HG03439 (cell line): ENCODE results near the gene APOC4.
"Not testable (repeated sequence)": the region's sequence is repeated elsewhere in the genome, so short reads cannot be mapped to it uniquely, and the experiment has no call there.

Source experiments
- ATAC-seq: cut with Tn5 transposase; IDR thresholded peaks from one replicate; pipeline ENCODE4 v1.9.1; 2021; ENCODE audit warnings: mild to moderate bottlenecking, moderate library complexity; ENCODE audit not compliant: unreplicated experiment

APOC4 gene, protein sequence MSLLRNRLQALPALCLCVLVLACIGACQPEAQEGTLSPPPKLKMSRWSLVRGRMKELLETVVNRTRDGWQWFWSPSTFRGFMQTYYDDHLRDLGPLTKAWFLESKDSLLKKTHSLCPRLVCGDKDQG

DNA sequence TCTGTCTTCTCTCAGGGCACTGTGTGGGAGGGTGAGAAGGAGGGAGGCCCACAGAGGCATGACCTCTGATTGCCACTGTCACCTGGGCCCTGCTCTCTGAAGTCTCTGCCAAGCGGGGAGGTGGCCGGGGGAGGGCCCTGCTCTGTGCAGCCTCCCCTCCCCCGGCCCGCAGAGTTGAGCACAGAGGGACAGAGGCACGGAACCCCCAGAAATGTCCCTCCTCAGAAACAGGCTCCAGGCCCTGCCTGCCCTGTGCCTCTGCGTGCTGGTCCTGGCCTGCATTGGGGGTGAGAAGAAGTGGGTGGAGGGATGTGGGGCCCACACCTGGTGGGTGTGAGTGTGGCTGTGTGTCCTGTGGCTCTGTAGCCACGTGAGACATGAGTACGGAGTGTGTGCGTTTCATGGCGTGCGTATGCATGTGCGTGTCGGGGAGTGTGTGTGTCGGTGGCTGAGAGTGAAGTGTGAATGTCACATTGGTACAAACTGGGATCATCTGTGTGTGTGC is at the start of gene APOC4:
Gene APOC4 (plus strand): TSS at position 171 of the 505 bp plus-strand sequence. CDS start 41 bp downstream, at position 212.
- no peak for ATAC-seq

DNA sequence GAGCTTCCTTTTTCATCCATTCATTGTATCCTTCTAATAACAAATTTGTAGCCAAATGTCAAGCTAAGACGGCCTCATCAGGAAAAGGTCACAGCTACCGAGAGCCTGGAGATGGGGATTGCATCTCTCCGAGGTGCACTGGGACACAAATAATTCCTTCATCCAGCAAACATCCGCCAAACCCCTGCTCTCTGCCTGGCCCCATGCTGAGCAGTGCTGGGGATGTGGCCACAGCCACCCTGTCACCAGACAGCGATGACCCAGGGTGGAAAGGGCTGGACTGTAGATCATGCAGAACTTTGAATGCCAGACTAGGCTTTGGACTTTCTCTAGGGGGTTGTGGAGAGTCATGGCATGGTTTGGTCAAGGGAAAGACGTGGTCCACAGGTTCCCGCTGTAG is 49.1 kb upstream of the APOC4 start:
- ATAC-seq: no peak

DNA sequence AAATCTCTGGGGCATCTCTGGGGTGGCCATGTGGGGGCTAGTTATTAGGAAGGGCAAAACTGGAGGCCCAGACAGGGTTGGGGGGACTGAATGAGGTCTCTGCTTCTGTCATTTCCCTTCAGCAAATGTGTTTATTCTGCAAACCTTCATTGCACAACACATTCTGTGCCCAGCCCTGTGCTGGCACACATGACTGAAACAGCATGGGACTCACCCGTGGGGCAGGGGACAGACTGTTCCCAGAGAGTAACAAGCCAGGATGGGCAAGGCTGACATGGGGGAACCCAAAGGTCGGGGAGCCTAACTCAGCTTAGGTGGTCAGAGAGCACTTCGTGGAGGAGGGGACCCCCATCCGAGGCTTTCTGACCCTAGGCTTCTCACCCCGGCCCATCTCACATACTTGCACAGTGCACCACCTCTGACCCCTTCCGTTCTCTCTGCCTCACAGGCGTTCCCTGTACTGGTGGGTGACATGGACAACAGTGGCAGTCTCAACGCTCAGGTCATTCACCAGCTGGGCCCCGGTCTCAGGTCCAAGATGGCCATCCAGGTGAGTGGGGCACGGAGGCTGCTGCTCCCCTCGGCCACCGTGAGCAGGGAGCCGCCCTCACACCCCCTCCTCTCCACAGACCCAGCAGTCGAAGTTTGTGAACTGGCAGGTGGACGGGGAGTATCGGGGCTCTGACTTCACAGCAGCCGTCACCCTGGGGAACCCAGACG is 48.5 kb upstream of the APOC4 start:
- ATAC-seq: no peak

DNA sequence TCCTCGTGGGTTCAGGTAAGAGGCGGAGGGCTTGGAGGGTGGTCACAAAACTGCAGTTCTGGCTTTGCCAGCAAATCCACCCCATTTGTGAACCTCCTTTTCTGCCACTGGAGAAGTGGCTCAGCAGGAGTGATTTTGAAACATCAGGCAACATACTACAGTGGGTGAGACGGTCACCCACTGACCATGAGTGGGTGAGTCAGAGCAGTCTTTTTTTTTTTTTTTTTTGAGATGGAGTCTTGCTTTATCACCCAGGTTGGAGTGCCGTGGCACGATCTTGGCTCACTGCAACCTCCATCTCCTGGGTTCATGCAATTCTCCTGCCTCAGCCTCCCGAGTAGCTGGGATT is 48.0 kb upstream of the APOC4 start:
- ATAC-seq: no peak

DNA sequence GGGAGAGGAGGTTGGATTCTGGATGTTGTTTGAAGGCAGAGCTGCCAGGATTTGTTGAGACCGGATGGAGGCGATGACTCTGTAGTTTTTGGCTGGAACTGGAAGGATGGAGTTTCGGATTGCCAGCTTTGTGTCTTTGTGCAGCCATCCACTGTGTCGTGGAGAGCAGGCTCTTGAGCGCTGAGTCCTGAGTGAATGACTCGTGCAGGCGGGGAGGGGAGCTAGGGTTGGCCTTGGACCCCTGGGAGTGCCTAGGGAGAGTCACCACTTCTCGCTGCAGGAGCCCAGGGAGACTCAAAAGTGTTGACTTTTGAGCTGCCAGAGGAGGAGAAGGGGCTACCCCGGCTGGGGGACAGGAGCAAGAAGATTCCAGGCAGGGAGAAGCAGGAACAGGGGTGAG is 47.1 kb upstream of the APOC4 start:
- no peak for ATAC-seq

DNA sequence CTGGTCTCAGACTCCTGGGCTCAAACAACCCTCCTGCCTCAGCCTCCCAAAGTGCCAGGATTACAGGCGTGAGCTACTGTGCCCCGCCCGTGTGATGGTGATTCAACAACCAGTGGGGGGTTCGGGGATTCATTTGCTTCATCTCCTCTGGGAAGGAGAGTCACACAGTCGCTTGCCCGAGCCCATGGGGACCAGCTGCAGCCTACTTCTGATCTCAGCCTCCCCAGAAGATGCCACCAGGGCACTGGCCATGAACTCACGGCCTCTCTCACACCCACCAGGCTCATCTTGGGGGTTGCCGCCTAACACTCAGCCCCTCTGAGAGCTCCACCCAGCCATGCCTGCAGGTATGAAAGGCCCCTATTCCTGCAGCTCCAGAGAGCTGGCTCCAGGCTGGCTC is 44.2 kb upstream of the APOC4 start:
- ATAC-seq: no peak

DNA sequence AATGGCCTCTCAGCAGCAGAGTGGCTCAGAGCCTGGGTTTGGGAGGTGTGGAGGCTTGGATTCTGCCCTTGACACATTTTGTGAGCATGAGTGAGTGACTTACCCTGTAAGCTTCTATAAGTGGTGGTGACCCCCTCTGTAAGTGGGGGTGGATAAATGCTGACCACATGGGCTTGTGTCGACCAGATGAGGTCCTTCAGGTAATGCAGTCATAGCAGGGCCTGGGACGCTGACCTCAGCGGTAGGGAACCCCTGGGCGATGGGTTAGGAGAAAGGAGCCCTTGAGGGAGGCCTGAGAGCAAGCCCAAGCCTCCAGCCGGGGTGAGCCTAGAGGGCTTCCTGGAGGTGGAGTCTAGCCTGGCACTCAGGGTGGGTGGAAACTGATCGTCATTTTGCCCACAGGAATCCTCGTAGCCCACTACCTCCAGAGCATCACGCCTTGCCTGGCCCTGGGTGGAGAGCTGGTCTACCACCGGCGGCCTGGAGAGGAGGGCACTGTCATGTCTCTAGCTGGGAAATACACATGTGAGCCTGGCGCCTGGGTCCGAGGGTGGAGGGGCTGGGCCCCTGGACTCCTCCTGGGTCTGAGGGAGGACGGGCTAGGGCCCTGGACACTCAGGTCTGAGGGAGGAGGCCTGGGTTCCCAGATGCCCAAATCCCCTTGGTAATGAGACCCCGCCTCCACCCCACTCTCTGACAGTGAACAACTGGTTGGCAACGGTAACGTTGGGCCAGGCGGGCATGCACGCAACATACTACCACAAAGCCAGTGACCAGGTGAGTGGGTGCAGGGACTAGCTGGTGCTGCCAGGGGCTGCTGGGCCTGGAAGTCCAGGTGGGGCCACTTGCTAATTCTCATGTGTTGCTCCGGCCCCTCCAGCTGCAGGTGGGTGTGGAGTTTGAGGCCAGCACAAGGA is 41.5 kb upstream of the APOC4 start:
- no peak for ATAC-seq

DNA sequence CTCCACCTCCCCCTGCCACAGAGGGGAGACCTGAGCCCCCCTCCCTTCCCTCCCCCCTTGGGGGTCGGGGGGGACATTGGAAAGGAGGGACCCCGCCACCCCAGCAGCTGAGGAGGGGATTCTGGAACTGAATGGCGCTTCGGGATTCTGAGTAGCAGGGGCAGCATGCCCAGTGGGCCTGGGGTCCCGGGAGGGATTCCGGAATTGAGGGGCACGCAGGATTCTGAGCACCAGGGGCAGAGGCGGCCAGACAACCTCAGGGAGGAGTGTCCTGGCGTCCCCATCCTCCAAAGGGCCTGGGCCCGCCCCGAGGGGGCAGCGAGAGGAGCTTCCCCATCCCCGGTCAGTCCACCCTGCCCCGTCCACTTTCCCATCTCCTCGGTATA is 38.8 kb upstream of the APOC4 start:
- no peak for ATAC-seq

DNA sequence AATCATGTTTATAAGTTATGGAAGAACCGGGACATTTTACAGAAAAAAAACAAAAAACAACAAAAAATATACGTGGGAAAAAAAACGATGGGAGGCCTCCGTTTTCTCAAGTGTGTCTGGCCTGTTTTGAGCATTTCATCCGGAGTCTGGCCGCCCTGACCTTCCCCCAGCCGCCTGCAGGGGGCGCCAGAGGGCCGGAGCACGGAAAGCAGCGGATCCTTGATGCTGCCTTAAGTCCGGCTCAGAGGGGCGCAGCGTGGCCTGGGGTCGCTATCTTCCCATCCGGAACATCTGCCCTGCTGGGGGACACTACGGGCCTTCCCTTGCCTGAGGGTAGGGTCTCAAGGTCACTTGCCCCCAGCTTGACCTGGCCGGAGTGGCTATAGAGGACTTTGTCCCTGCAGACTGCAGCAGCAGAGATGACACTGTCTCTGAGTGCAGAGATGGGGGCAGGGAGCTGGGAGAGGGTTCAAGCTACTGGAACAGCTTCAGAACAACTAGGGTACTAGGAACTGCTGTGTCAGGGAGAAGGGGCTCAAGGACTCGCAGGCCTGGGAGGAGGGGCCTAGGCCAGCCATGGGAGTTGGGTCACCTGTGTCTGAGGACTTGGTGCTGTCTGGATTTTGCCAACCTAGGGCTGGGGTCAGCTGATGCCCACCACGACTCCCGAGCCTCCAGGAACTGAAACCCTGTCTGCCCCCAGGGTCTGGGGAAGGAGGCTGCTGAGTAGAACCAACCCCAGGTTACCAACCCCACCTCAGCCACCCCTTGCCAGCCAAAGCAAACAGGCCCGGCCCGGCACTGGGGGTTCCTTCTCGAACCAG is 38.2 kb upstream of the APOC4 start:
- ATAC-seq: no peak

DNA sequence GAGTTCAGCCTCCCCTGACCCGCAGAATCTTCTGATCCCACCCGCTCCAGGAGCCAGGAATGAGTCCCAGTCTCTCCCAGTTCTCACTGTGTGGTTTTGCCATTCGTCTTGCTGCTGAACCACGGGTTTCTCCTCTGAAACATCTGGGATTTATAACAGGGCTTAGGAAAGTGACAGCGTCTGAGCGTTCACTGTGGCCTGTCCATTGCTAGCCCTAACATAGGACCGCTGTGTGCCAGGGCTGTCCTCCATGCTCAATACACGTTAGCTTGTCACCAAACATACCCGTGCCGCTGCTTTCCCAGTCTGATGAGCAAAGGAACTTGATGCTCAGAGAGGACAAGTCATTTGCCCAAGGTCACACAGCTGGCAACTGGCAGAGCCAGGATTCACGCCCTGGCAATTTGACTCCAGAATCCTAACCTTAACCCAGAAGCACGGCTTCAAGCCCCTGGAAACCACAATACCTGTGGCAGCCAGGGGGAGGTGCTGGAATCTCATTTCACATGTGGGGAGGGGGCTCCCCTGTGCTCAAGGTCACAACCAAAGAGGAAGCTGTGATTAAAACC is 37.5 kb upstream of the APOC4 start:
- no peak for ATAC-seq

DNA sequence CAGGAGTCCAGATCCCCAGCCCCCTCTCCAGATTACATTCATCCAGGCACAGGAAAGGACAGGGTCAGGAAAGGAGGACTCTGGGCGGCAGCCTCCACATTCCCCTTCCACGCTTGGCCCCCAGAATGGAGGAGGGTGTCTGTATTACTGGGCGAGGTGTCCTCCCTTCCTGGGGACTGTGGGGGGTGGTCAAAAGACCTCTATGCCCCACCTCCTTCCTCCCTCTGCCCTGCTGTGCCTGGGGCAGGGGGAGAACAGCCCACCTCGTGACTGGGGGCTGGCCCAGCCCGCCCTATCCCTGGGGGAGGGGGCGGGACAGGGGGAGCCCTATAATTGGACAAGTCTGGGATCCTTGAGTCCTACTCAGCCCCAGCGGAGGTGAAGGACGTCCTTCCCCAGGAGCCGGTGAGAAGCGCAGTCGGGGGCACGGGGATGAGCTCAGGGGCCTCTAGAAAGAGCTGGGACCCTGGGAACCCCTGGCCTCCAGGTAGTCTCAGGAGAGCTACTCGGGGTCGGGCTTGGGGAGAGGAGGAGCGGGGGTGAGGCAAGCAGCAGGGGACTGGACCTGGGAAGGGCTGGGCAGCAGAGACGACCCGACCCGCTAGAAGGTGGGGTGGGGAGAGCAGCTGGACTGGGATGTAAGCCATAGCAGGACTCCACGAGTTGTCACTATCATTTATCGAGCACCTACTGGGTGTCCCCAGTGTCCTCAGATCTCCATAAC is 36.4 kb upstream of the APOC4 start, which contains the start of gene APOE:
Gene APOE (plus strand): TSS at position 360 of the 724 bp plus-strand sequence. CDS start 829 bp downstream, outside the sequence.
- ATAC-seq: no peak

DNA sequence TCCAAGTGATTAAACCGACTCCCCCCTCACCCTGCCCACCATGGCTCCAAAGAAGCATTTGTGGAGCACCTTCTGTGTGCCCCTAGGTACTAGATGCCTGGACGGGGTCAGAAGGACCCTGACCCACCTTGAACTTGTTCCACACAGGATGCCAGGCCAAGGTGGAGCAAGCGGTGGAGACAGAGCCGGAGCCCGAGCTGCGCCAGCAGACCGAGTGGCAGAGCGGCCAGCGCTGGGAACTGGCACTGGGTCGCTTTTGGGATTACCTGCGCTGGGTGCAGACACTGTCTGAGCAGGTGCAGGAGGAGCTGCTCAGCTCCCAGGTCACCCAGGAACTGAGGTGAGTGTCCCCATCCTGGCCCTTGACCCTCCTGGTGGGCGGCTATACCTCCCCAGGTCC is 34.4 kb upstream of the APOC4 start:
- ATAC-seq: no peak

DNA sequence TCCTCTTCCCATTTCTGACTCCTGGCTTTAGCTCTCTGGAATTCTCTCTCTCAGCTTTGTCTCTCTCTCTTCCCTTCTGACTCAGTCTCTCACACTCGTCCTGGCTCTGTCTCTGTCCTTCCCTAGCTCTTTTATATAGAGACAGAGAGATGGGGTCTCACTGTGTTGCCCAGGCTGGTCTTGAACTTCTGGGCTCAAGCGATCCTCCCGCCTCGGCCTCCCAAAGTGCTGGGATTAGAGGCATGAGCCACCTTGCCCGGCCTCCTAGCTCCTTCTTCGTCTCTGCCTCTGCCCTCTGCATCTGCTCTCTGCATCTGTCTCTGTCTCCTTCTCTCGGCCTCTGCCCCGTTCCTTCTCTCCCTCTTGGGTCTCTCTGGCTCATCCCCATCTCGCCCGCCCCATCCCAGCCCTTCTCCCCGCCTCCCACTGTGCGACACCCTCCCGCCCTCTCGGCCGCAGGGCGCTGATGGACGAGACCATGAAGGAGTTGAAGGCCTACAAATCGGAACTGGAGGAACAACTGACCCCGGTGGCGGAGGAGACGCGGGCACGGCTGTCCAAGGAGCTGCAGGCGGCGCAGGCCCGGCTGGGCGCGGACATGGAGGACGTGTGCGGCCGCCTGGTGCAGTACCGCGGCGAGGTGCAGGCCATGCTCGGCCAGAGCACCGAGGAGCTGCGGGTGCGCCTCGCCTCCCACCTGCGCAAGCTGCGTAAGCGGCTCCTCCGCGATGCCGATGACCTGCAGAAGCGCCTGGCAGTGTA is 33.8 kb upstream of the APOC4 start:
- ATAC-seq: no peak

DNA sequence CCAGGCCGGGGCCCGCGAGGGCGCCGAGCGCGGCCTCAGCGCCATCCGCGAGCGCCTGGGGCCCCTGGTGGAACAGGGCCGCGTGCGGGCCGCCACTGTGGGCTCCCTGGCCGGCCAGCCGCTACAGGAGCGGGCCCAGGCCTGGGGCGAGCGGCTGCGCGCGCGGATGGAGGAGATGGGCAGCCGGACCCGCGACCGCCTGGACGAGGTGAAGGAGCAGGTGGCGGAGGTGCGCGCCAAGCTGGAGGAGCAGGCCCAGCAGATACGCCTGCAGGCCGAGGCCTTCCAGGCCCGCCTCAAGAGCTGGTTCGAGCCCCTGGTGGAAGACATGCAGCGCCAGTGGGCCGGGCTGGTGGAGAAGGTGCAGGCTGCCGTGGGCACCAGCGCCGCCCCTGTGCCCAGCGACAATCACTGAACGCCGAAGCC is 33.2 kb upstream of the APOC4 start:
- no peak for ATAC-seq

DNA sequence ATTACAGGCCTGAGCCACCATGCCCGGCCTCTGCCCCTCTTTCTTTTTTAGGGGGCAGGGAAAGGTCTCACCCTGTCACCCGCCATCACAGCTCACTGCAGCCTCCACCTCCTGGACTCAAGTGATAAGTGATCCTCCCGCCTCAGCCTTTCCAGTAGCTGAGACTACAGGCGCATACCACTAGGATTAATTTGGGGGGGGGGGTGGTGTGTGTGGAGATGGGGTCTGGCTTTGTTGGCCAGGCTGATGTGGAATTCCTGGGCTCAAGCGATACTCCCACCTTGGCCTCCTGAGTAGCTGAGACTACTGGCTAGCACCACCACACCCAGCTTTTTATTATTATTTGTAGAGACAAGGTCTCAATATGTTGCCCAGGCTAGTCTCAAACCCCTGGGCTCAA is 32.3 kb upstream of the APOC4 start:
- ATAC-seq: no peak

DNA sequence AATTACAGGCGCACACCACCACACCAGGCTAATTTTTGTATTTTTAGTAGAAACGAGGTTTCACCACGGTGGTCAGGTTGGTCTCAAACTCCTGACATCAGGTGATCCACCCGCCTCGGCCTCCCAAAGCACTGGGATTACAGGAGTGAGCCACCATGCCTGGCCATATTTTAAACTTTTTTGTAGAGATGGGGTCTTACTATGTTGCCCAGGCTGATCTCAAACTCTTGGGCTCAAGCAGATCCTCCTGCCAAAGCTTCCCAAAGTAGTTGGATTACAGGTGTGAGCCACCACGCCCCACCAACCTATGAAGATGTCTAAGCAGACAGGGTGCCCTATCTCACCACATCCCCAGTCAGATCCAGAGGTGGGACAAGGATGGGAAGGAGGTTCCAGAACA is 30.1 kb upstream of the APOC4 start:
- ATAC-seq: not testable (repeated sequence)

DNA sequence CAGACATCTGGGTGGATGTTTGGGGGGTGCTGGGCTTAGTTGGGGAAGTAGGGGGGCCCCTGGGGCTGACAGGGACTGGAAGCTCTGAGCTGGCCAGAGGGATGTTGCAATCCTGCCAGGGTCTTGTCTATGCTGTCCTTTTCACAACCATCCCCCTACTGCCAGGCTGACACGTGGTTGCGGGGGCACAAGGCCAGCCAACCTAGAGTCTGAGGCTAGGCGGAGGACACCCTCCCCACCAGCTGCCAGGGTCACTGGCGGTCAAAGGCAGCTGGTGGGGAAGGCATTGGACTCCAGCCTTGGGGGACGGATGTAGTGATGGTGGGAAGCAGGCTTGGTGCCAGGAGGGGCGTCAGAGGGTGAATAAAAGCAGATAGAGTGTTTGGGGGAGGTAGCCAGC is 29.2 kb upstream of the APOC4 start:
- ATAC-seq: no peak

DNA sequence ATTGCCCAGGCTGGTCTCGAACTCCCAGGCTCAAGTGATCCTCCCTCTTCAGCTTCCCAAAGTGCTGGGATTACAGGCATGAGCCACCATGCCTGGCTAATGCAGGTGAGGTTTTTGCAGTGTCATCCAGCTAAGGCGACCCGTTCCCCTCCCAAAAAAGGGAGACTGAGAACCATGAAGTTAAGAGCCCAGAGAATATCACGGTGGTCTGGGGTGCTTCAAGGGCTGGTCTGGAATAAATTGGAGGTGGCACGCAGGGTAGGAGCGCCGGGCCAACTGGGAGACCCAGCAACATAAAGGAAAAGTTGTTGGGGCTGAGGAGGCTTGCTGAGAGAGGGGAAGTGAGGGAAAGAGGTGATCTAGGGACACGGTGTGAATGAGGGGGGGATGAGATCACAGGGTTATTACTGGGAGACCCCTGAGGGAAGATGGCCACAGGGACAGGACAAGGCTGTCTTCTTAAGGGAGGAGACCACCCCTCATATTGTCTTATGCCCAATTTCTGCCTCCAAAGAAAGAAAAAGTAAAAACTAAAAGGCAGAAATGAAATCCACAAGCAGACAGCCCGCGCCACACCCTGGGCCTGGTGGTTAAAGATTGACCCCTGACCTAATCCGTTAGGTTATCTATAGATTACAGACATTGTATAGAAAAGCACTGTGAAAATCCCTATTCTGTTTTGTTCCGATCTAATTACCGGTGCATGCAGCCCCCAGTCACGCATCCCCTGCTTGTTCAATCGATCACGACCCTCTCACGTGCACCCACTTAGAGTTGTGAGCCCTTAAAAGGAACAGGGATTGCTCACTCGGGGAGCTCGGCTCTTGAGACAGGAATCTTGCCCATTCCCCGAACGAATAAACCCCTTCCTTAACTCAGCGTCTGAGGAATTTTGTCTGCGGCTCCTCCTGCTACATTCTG is 28.3 kb upstream of the APOC4 start:
- not testable (repeated sequence) for ATAC-seq
